Brain pericyte (primary cell): Measurements from ENCODE around the gene MRLN.
"Not testable (repeated sequence)": the region's sequence is repeated elsewhere in the genome, so short reads cannot be mapped to it uniquely, and the experiment has no call there.

Source experiments
- DNase-seq: peaks from one replicate; pipeline ENCODE4 v3.0.0-alpha.2; 2012; ENCODE audit warnings: low read depth, low spot score

Gene MRLN

GRCh38 chr10:59745163-59745650, 8.0 kb downstream of the MRLN start:
- DNase-seq: no peak

- DNase-seq: not testable (repeated sequence)
These were observed 8.5 kb downstream of the MRLN start for GRCh38 chr10:59744762-59745161.

- not testable (repeated sequence) for DNase-seq
These were observed 9.1 kb downstream of the MRLN start for GRCh38 chr10:59744156-59744555.

- no peak for DNase-seq
These were observed 11.7 kb downstream of the MRLN start for GRCh38 chr10:59741583-59741982.

- no peak for DNase-seq
These were observed 12.2 kb downstream of the MRLN start for GRCh38 chr10:59741048-59741447.

GRCh38 chr10:59736749-59737148, 16.5 kb downstream of the MRLN start:
- no peak for DNase-seq

GRCh38 chr10:59735296-59735695, 18.0 kb downstream of the MRLN start:
- no peak for DNase-seq

GRCh38 chr10:59734014-59734462, 19.2 kb downstream of the MRLN start:
- DNase-seq: no peak

GRCh38 chr10:59733321-59734013, 19.8 kb downstream of the MRLN start:
- not testable (repeated sequence) for DNase-seq

GRCh38 chr10:59732849-59733248, 20.4 kb downstream of the MRLN start:
- not testable (repeated sequence) for DNase-seq

GRCh38 chr10:59729167-59729566, 24.1 kb downstream of the MRLN start:
- DNase-seq: not testable (repeated sequence)

- no peak for DNase-seq
These were observed 28.9 kb downstream of the MRLN start for GRCh38 chr10:59724098-59724938.

GRCh38 chr10:59720377-59720776, 32.9 kb downstream of the MRLN start:
- DNase-seq: no peak

- DNase-seq: no peak
These were observed 33.9 kb downstream of the MRLN start for GRCh38 chr10:59719374-59719773.

- DNase-seq: no peak
These were observed 35.0 kb downstream of the MRLN start for GRCh38 chr10:59718257-59718656.

GRCh38 chr10:59713196-59713821, 39.9 kb downstream of the MRLN start:
- no peak for DNase-seq

- no peak for DNase-seq
These were observed 41.3 kb downstream of the MRLN start for GRCh38 chr10:59711871-59712494.

- DNase-seq: no peak
These were observed 43.7 kb downstream of the MRLN start, which contains the start of gene SLC16A9 for GRCh38 chr10:59709395-59710125. SLC16A9 (minus strand) TSS chr10:59709850; CDS start chr10:59684291, 25,559 bp downstream.

GRCh38 chr10:59708816-59709394, 44.4 kb downstream of the MRLN start:
- DNase-seq: no peak
